ENCODE results near the gene TNFRSF4. TPM values are rescaled to one million over a fixed set of nuclear protein-coding genes. Genes with fewer than 3 reads are reported as not detected.
A peak's percentile ranks its signal among the peaks of the same experiment; 100 is the strongest.

The TNFRSF4 gene
- total and polyA plus RNA-seq, 10 of the 15 experiments (the other 5 are each of a cell fraction or from before 2014, with no cell fraction given), result 0.05 to 7.3 (median 2.5) TPM; not detected in 1

- Histone ChIP-seq H3K4me1 (ENCODE audit: control insufficient read depth, insufficient read depth, low read length) (no peaks in the 10 kb centered on the region), H3K27ac (ENCODE audit: control insufficient read depth, insufficient read depth) (no peak overlapping the region), H3K36me3 (ENCODE audit: control insufficient read depth in 2 of 2, insufficient read depth in 2 of 2, low read length in 1 of 2) (no peaks in the 10 kb centered on the region), H4K20me1 (ENCODE audit: control insufficient read depth, insufficient read depth) (no peaks in the 10 kb centered on the region), H2AFZ (ENCODE audit: control insufficient read depth, low read depth, low read length) (no peak overlapping the region), H3K79me2 (ENCODE audit: control insufficient read depth, insufficient read depth, low read length) (no peaks in the 10 kb centered on the region), H3K4me2 (ENCODE audit: control insufficient read depth, insufficient read depth) (no peak overlapping the region), H3K9me3 (replicated peaks; ENCODE audit: control insufficient read depth, insufficient read depth, low read length) (no peaks in the 10 kb centered on the region), H3K9ac (ENCODE audit: control insufficient read depth, insufficient read depth, low read length) (no peak overlapping the region), H3K27me3 (replicated peaks in 1 of 2; ENCODE audit: control insufficient read depth in 2 of 2, insufficient read depth in 2 of 2, low read length in 1 of 2) (no peaks in the 10 kb centered on the region; a peak in 1 of 4 replicates), H3K4me3 (no peak overlapping the region)
- SMC1A ChIA-PET (ENCODE audit: uncharacterized antibody, unreplicated experiment), result no interaction called here
- RAD21 ChIA-PET (ENCODE audit: unreplicated experiment), result interaction anchor here (1.3 kb wide), 1 partner anchor 10 kb away, joined by 4 read pairs; no protein-coding TSS in a partner anchor
- DNase-seq (ENCODE audit: low read depth, low spot score) (no peak), FAIRE-seq (no peak), ATAC-seq (peak; percentile 11)
- CTCF ChIA-PET, result no interaction called here
- no TSS peak for BruUV-seq (replicated peaks)
- no peak for TF ChIP-seq REST (IDR thresholded peaks at IDR 0.05; ENCODE audit: low read depth, low read length)
- no peak for TF ChIP-seq GABPA (IDR thresholded peaks at IDR 0.05; ENCODE audit: low read depth)
- no peak for TF ChIP-seq SREBF2 (IDR thresholded peaks at IDR 0.05; ENCODE audit: low read length)
- no peak for TF ChIP-seq NFYB (IDR thresholded peaks at IDR 0.05; ENCODE audit: insufficient read depth, low read depth, low read length)
- no peak for TF ChIP-seq POLR2A (IDR thresholded peaks at IDR 0.05; ENCODE audit: low read depth, low read length)
- TF ChIP-seq BCL11A (IDR thresholded peaks at IDR 0.05; ENCODE audit: low read depth, low read length), result no peak
- no peak for TF ChIP-seq WRNIP1 (IDR thresholded peaks at IDR 0.05; ENCODE audit: borderline replicate concordance, low read depth, low read length)
- TF ChIP-seq ATF3 (IDR thresholded peaks at IDR 0.05; ENCODE audit: borderline replicate concordance, extremely low read depth, low read depth, low read length), result no peak
- TF ChIP-seq MTA2 (IDR thresholded peaks at IDR 0.05; ENCODE audit: low read depth), result no peak
- no peak for TF ChIP-seq NR2C2 (IDR thresholded peaks at IDR 0.05; ENCODE audit: borderline replicate concordance, control insufficient read depth, insufficient read length, low read depth)
- no peak for TF ChIP-seq MLLT1 (IDR thresholded peaks at IDR 0.05)
- no peak for TF ChIP-seq BCLAF1 (IDR thresholded peaks at IDR 0.05)
- TF ChIP-seq USF2 (IDR thresholded peaks at IDR 0.05; ENCODE audit: borderline replicate concordance, low read depth, low read length), result no peak
- no peak for TF ChIP-seq NBN (IDR thresholded peaks at IDR 0.05)
- no peak for TF ChIP-seq SUZ12 (IDR thresholded peaks at IDR 0.05; ENCODE audit: unreplicated experiment)
- 17% methylated on average over 23 of the region's 23 CpGs for WGBS (ENCODE audit: insufficient coverage, insufficient replicate concordance, low lambda C conversion rate, missing lambda C conversion rate)
- POLR2A ChIA-PET, result interaction anchor here (0.6 kb wide), 1 partner anchor 203 kb away, joined by 5 read pairs; no protein-coding TSS in a partner anchor
- in situ Hi-C loops (cut with MboI), result no loop called here
- intact Hi-C loops (cut with micrococcal nuclease; ENCODE audit: unreplicated experiment), result no loop called here
Measured at GRCh38 chr1:1240822-1241587, 27.1 kb upstream of the TNFRSF4 start.
